Prostate gland (tissue), 2 donors: ENCODE measurements around the gene PHOX2A. TPM values are rescaled to one million over a fixed set of nuclear protein-coding genes. Genes with fewer than 3 reads are reported as not detected.

Source experiments
- DNase-seq: peaks from one replicate; pipeline ENCODE4 v3.0.0-alpha.2; 2019; ENCODE audit warnings: low spot score
- H3K27ac ChIP-seq, 2 donors: fragments of 200-600 bp; sonication (generic); 2 replicates each; pipeline ENCODE4 v1.5.1; 2017 to 2019
- H3K27me3 ChIP-seq: fragments of 200-600 bp; sonication (generic); replicated peaks from 2 replicates; pipeline ENCODE4 v1.5.1; 2019; ENCODE audit not compliant: insufficient read depth
- H3K36me3 ChIP-seq, 2 donors: fragments of 200-600 bp; sonication (generic); 1 replicate in 1 of 2; 2 replicates in 1 of 2; pipeline versions ENCODE4 v1.5.1 to v1.8.1; 2017 to 2019
- H3K4me1 ChIP-seq: fragments of 200-600 bp; sonication (generic); replicated peaks from 2 replicates; pipeline ENCODE4 v1.5.1; 2019
- H3K4me3 ChIP-seq, 2 donors: fragments of 200-600 bp; sonication (generic); 2 replicates each; pipeline ENCODE4 v1.5.1; 2017 to 2019
- H3K9me3 ChIP-seq: fragments of 200-600 bp; sonication (generic); 2 replicates; pipeline ENCODE4 v1.5.1; 2017
- CTCF ChIP-seq, 4 experiments: fragments of 200-600 bp in 2 of 4; fragments of 450-650 bp in 2 of 4; sonication (generic) in 2 of 4; IDR thresholded peaks; 1 replicate in 3 of 4; 2 replicates in 1 of 4; pipeline ENCODE4 v1.5.1; 2016 to 2019; ENCODE audit warnings: antibody characterized with exemption in 4 of 4, mild to moderate bottlenecking in 2 of 4, moderate library complexity in 2 of 4
- POLR2A ChIP-seq: fragments of 450-650 bp; IDR thresholded peaks from one replicate; pipeline ENCODE4 v1.6.1; 2016; ENCODE audit warnings: antibody characterized with exemption, mild to moderate bottlenecking
- POLR2AphosphoS5 ChIP-seq: sonication (generic); formaldehyde crosslinking; IDR thresholded peaks from one replicate; pipeline ENCODE4 v1.6.1; 2017; ENCODE audit warnings: antibody characterized with exemption
- WGBS: methylation state at CpG from one replicate; pipeline ENCODE4 v1.1.5; 2018; 5-methylcytosine and 5-hydroxymethylcytosine counted together
- intact Hi-C: fragments of 100-400 bp; cut with DNase I; formaldehyde crosslinking; loops from one replicate; pipeline ENCODE4 v1.14.2; 2022
- total RNA-seq, 2 donors: library from RNA; depleted of rRNA; stranded (reverse); fragments of >200 nt; gene quantifications; one replicate each; pipeline ENCODE4 v1.1.0, GENCODE V29; 2016

Gene PHOX2A
- total RNA-seq, 2 donors from 2014 or later = 0.40 TPM; not detected in 1

- Histone ChIP-seq H3K4me3 (no peak overlapping the region), H3K27me3 (no peaks in the 10 kb centered on the region), H3K4me1 (no peaks in the 10 kb centered on the region), H3K9me3 (no peaks in the 10 kb centered on the region), H3K27ac (no peak overlapping the region), H3K36me3 (no peaks in the 10 kb centered on the region)
- 89% methylated on average over 24 of the region's 24 CpGs for WGBS
- intact Hi-C loops = no loop called here
- DNase-seq = no peak
- TF ChIP-seq POLR2AphosphoS5 (no peak), POLR2A (no peak), CTCF (IDR thresholded peaks at IDR 0.05) (no peak)
These were observed 6.9 kb upstream of the PHOX2A start for GRCh38 chr11:72250661-72251464.

- DNase-seq = no peak
These were observed 6.0 kb upstream of the PHOX2A start for GRCh38 chr11:72249961-72250360.

GRCh38 chr11:72247584-72247983, 3.6 kb upstream of the PHOX2A start:
- DNase-seq = no peak
- H3K36me3 ChIP-seq = no peaks in the 10 kb centered on the region
- intact Hi-C loops = no loop called here
- no peak overlapping the region for H3K4me3 ChIP-seq
- H3K27me3 ChIP-seq = peaks cover 23% of the 10 kb centered on the region
- no peak overlapping the region for H3K27ac ChIP-seq
- TF ChIP-seq POLR2AphosphoS5 = no peak
- H3K4me1 ChIP-seq = no peaks in the 10 kb centered on the region
- no peaks in the 10 kb centered on the region for H3K9me3 ChIP-seq
- 50% methylated on average over 2 of the region's 2 CpGs for WGBS

More at GRCh38 chr11:72249961-72250360, 6.0 kb upstream of the PHOX2A start:
- H3K36me3 ChIP-seq = no peaks in the 10 kb centered on the region
- peaks cover 3% of the 10 kb centered on the region for H3K27me3 ChIP-seq
- no peak overlapping the region for H3K27ac ChIP-seq
- no peaks in the 10 kb centered on the region for H3K9me3 ChIP-seq
- intact Hi-C loops = no loop called here
- 95% methylated on average over 5 of the region's 5 CpGs for whole genome bisulfite sequencing
- no peaks in the 10 kb centered on the region for H3K4me1 ChIP-seq
- H3K4me3 ChIP-seq = no peak overlapping the region
- TF ChIP-seq POLR2AphosphoS5 (no peak), POLR2A (no peak), CTCF (IDR thresholded peaks at IDR 0.05) (no peak)

- intact Hi-C loops = no loop called here
- DNase-seq = no peak
These were observed 1.4 kb upstream of the PHOX2A start for GRCh38 chr11:72245263-72245816.

More at GRCh38 chr11:72245263-72245816, 1.4 kb upstream of the PHOX2A start:
- H3K4me3 ChIP-seq = no peak overlapping the region
- H3K27ac ChIP-seq = no peak overlapping the region
- peaks cover 23% of the 10 kb centered on the region for H3K27me3 ChIP-seq
- 34% methylated on average over 19 of the region's 19 CpGs for WGBS
- no peaks in the 10 kb centered on the region for H3K4me1 ChIP-seq
- no peaks in the 10 kb centered on the region for H3K36me3 ChIP-seq
- H3K9me3 ChIP-seq = no peaks in the 10 kb centered on the region
- TF ChIP-seq POLR2AphosphoS5 (no peak), POLR2A (no peak), CTCF (IDR thresholded peaks at IDR 0.05) (no peak)
